Astrocyte (in vitro differentiated cells and primary cell): Measurements from ENCODE around the gene ENPP6. TPM values are rescaled to one million over a fixed set of nuclear protein-coding genes. Genes with fewer than 3 reads are reported as not detected.

ENCODE experiments used
- DNase-seq: peaks from one replicate; pipeline ENCODE4 v3.0.0-alpha.2; 2010; ENCODE audit warnings: low read depth
- FAIRE-seq: peaks from 2 replicates; lab custom pipeline; 2011; peaks lifted over from hg19 to GRCh38; lab: Jason Lieb, UNC
- H2AFZ ChIP-seq: 2 replicates; pipeline ENCODE4 v1.6.0; 2012; ENCODE audit warnings: low read depth, low read length, inconsistent platforms
- H3K27ac ChIP-seq: 2 replicates; pipeline ENCODE4 v1.5.1; 2011; ENCODE audit warnings: low read depth, low read length, inconsistent platforms
- H3K27me3 ChIP-seq: 2 replicates; pipeline ENCODE4 v1.6.0; 2011; ENCODE audit warnings: low read length, inconsistent platforms; ENCODE audit not compliant: insufficient read depth
- H3K36me3 ChIP-seq: 2 replicates; pipeline ENCODE4 v1.5.1; 2011; ENCODE audit warnings: low read length, inconsistent platforms; ENCODE audit not compliant: insufficient read depth
- H3K4me1 ChIP-seq: 2 replicates; pipeline ENCODE4 v1.5.1; 2011; ENCODE audit warnings: low read length, inconsistent platforms; ENCODE audit not compliant: insufficient read depth
- H3K4me2 ChIP-seq: 2 replicates; pipeline ENCODE4 v1.6.0; 2012; ENCODE audit warnings: low read length, inconsistent platforms
- H3K4me3 ChIP-seq: 2 replicates; pipeline ENCODE4 v1.5.1; 2011; ENCODE audit warnings: low read depth, mild to moderate bottlenecking, low read length, inconsistent platforms; ENCODE audit not compliant: insufficient read depth
- H3K79me2 ChIP-seq: 2 replicates; pipeline ENCODE4 v1.6.0; 2012; ENCODE audit warnings: mild to moderate bottlenecking, low read length, inconsistent platforms; ENCODE audit not compliant: insufficient read depth
- H3K9ac ChIP-seq: 2 replicates; pipeline ENCODE4 v1.6.0; 2012; ENCODE audit warnings: mild to moderate bottlenecking, low read length, inconsistent platforms
- H3K9me3 ChIP-seq: 2 replicates; pipeline ENCODE4 v1.5.1; 2012; ENCODE audit warnings: low read depth, mild to moderate bottlenecking, low read length, inconsistent platforms; ENCODE audit not compliant: insufficient read depth
- H4K20me1 ChIP-seq: 2 replicates; pipeline ENCODE4 v1.6.0; 2012; ENCODE audit warnings: low read length, inconsistent platforms; ENCODE audit not compliant: insufficient read depth
- H3K27ac Mint-ChIP-seq: one replicate; pipeline ENCODE4 v1.8.0; 2021; ENCODE audit warnings: mild to moderate bottlenecking, mixed read lengths; ENCODE audit not compliant: unreplicated experiment
- H3K27me3 Mint-ChIP-seq: one replicate; pipeline ENCODE4 v1.8.0; 2021; ENCODE audit warnings: low read depth, mixed read lengths; ENCODE audit not compliant: unreplicated experiment
- H3K36me3 Mint-ChIP-seq: one replicate; pipeline ENCODE4 v1.8.0; 2021; ENCODE audit warnings: low read depth, mixed read lengths; ENCODE audit not compliant: unreplicated experiment
- H3K4me1 Mint-ChIP-seq: one replicate; pipeline ENCODE4 v1.8.0; 2021; ENCODE audit warnings: low read depth, mixed read lengths; ENCODE audit not compliant: unreplicated experiment
- H3K4me3 Mint-ChIP-seq: one replicate; pipeline ENCODE4 v1.8.0; 2021; ENCODE audit warnings: mild to moderate bottlenecking, moderate library complexity, mixed read lengths; ENCODE audit not compliant: unreplicated experiment
- H3K9me3 Mint-ChIP-seq: one replicate; pipeline ENCODE4 v1.8.0; 2021; ENCODE audit warnings: mild to moderate bottlenecking, mixed read lengths; ENCODE audit not compliant: unreplicated experiment
- EZH2 ChIP-seq: IDR thresholded peaks from 2 replicates; pipeline ENCODE4 v1.6.1; 2012; ENCODE audit warnings: mild to moderate bottlenecking, low read length, inconsistent platforms; ENCODE audit not compliant: insufficient read depth
- total RNA-seq: library from RNA; stranded (reverse); gene quantifications from 2 replicates; pipeline ENCODE4 v1.2.1, GENCODE V29; 2021
- TF ChIP-seq, protein P1 (sequence below): IDR thresholded peaks from 2 replicates; pipeline ENCODE4 v1.5.1; 2011; ENCODE audit warnings: low read depth, mild to moderate bottlenecking, inconsistent platforms, low read length, moderate library complexity; ENCODE audit not compliant: insufficient read depth

ENPP6 gene
- total RNA-seq, 1 donor from 2014 or later, result 0.50 TPM

DNA sequence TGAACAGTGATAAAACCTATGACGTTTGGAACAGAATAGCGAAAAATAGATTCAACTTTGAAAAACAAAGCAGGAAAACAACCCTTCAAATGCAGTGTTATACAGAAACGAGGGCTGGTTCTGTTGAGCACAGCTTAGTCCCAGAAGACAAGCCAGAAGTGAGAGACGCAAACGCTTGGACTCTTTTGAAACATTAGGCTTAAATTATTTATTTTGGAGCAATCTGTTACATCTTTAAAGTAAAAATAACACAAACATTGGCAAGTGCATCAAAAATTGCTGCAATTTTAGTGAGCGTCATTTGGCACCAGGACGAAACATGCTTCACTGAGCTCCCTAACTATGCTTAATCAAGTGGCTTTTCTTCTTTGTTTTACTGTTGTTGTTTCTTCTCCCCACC lies 63.5 kb downstream of the ENPP6 start:
- Mint-ChIP-seq H3K4me3 (no peak overlapping the region), H3K4me1 (peaks cover 23% of the 10 kb centered on the region), H3K9me3 (peaks cover 6% of the 10 kb centered on the region), H3K36me3 (no peaks in the 10 kb centered on the region), H3K27ac (no peak overlapping the region), H3K27me3 (peaks cover 15% of the 10 kb centered on the region)
- no peak overlapping the region for H3K9ac ChIP-seq
- FAIRE-seq (no peak), DNase-seq (no peak)
- H3K9me3 ChIP-seq, result no peaks in the 10 kb centered on the region
- H3K4me3 ChIP-seq, result no peak overlapping the region
- H4K20me1 ChIP-seq, result no peaks in the 10 kb centered on the region
- TF ChIP-seq EZH2, result no peak
- TF ChIP-seq, protein P1, sequence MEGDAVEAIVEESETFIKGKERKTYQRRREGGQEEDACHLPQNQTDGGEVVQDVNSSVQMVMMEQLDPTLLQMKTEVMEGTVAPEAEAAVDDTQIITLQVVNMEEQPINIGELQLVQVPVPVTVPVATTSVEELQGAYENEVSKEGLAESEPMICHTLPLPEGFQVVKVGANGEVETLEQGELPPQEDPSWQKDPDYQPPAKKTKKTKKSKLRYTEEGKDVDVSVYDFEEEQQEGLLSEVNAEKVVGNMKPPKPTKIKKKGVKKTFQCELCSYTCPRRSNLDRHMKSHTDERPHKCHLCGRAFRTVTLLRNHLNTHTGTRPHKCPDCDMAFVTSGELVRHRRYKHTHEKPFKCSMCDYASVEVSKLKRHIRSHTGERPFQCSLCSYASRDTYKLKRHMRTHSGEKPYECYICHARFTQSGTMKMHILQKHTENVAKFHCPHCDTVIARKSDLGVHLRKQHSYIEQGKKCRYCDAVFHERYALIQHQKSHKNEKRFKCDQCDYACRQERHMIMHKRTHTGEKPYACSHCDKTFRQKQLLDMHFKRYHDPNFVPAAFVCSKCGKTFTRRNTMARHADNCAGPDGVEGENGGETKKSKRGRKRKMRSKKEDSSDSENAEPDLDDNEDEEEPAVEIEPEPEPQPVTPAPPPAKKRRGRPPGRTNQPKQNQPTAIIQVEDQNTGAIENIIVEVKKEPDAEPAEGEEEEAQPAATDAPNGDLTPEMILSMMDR, result no peak
- no peak overlapping the region for H3K27ac ChIP-seq
- H3K79me2 ChIP-seq, result no peaks in the 10 kb centered on the region
- no peak overlapping the region for H2AFZ ChIP-seq
- H3K36me3 ChIP-seq, result no peaks in the 10 kb centered on the region
- H3K27me3 ChIP-seq, result no peaks in the 10 kb centered on the region
- H3K4me1 ChIP-seq, result no peaks in the 10 kb centered on the region
- H3K4me2 ChIP-seq, result no peak overlapping the region

DNA sequence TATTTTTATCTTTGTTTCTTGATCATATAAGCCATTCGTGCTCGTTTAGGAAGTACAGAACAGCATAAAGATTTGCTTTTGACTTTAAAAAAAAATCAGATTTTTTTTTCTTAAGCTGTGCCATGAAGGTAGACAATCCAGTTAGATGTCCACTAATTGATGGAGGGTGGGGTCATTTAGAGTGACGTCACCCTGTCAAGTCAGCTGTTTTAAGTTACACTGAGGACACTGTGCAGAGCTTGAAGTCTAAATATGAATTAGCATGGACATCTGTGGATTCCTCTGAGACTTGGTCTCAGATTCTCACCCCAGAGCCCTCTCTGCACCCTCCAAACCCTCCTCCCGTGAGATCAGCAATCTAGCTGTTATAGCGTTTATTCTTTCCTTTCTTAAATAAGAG lies 63.9 kb downstream of the ENPP6 start:
- peaks cover 26% of the 10 kb centered on the region for H3K4me1 Mint-ChIP-seq
- no peak overlapping the region for H3K27ac Mint-ChIP-seq
- no peaks in the 10 kb centered on the region for H3K79me2 ChIP-seq
- H3K9me3 Mint-ChIP-seq, result peaks cover 6% of the 10 kb centered on the region
- no peaks in the 10 kb centered on the region for H3K4me1 ChIP-seq
- FAIRE-seq, result no peak
- no peaks in the 10 kb centered on the region for H3K36me3 ChIP-seq
- H3K27me3 Mint-ChIP-seq, result peaks cover 15% of the 10 kb centered on the region
- no peak overlapping the region for H2AFZ ChIP-seq
- H3K4me3 Mint-ChIP-seq, result no peak overlapping the region
- H3K9me3 ChIP-seq, result no peaks in the 10 kb centered on the region
- H3K4me2 ChIP-seq, result no peak overlapping the region
- no peak for TF ChIP-seq EZH2
- TF ChIP-seq, protein P1, result no peak
- no peak overlapping the region for H3K9ac ChIP-seq
- H3K27me3 ChIP-seq, result no peaks in the 10 kb centered on the region
- no peaks in the 10 kb centered on the region for H4K20me1 ChIP-seq
- H3K4me3 ChIP-seq, result no peak overlapping the region
- DNase-seq, result no peak
- no peaks in the 10 kb centered on the region for H3K36me3 Mint-ChIP-seq
- no peak overlapping the region for H3K27ac ChIP-seq

DNA sequence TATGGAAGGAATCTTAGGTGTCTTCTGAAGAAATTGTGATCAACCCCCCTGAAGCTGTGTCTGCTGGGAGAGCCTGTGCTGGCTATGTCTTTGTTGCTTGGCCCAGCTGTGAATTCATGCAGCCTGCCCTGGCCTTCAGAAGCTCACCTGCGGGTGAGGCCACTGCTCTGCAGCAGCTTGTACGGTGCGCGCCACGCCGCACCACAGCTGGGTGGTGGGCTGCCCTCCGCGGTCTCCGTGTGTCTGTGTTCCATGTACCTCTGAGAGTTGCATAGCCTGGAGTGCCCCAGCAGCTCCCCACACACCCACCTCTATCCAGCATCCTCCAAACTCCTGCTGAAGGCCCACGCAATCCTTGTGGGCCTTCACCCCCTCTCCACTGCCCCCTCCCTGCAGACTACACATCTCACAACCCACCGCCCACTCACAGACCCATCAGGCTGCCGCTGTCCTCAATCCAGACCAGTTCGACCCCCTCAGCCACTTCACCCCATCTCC lies 65.6 kb downstream of the ENPP6 start:
- Mint-ChIP-seq H3K27me3 (peaks cover 15% of the 10 kb centered on the region), H3K36me3 (no peaks in the 10 kb centered on the region), H3K27ac (no peak overlapping the region), H3K9me3 (peaks cover 5% of the 10 kb centered on the region), H3K4me1 (peaks cover 35% of the 10 kb centered on the region), H3K4me3 (no peak overlapping the region)
- Histone ChIP-seq H3K9me3 (no peaks in the 10 kb centered on the region), H3K4me2 (no peak overlapping the region), H3K36me3 (no peaks in the 10 kb centered on the region), H3K79me2 (no peaks in the 10 kb centered on the region), H2AFZ (no peak overlapping the region), H3K27ac (no peak overlapping the region), H4K20me1 (no peaks in the 10 kb centered on the region), H3K9ac (no peak overlapping the region), H3K4me3 (no peak overlapping the region), H3K4me1 (no peaks in the 10 kb centered on the region), H3K27me3 (no peaks in the 10 kb centered on the region)
- TF ChIP-seq, protein P1, result no peak
- no peak for TF ChIP-seq EZH2
- FAIRE-seq (no peak), DNase-seq (no peak)
